ENCODE data around the gene KCNB1.

Gene KCNB1

DNA sequence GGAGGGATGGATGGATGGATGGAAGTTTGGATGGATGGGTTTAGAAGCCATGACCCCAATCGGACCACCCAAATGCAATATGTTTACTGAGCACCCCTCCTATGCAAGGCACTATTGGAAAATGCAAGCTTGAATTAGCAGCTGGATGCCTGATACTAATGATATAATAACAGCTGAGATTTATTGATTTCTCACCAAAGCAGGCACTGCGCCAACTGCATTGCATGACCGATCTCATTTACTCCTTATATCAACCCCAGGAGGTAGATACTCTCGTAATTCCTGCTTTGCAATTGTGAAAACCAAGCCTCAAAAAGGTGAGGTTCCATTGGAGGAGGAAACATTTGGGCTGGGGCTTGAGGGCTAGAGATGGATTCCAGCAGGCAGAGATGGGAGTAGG is 89.7 kb downstream of the KCNB1 start:
- DNase-seq (ENCODE audit: low read depth in 1 of 2, low spot score in 1 of 2) = no peak

DNA sequence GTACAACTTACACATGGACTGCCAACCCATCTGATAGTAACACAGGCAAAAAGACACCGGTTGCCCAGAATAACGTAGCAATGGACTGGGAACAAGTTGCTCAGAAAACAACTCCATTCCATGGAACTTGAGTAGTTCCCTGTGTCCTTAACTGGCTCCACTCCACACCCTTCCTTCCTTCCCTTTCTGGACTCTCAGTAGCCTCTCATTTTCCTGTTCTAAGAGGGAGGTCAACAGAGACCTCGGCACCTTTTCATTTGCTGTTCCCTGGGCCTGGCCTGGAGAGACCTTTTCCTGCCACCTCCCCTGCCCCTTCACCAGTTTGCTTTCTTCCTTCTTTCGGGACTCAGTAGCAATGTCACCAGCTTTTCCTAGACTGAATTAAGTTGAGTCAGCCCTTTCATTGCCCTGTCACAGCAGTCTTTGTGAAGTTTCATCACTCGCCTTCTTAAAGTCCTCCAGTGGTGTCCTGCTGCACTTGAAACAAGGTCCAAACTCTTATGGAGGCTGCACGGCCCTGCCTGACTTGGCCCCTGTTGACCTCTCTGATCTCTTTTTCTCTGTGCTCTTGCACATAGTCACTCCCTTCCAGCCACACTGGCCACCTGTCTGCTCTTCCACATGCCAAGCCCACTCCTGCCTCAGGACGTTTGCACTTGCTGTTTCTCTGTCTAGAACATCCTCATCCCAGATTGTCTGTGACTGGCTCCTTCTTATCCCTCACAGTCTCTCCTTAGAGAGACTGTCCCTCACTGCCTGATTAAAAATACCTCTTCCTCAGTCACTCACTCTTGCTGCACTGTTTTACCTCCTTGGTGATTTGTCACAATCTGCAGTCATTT is 90.8 kb downstream of the KCNB1 start:
- DNase-seq (ENCODE audit: low read depth in 1 of 2, low spot score in 1 of 2) = no peak

DNA sequence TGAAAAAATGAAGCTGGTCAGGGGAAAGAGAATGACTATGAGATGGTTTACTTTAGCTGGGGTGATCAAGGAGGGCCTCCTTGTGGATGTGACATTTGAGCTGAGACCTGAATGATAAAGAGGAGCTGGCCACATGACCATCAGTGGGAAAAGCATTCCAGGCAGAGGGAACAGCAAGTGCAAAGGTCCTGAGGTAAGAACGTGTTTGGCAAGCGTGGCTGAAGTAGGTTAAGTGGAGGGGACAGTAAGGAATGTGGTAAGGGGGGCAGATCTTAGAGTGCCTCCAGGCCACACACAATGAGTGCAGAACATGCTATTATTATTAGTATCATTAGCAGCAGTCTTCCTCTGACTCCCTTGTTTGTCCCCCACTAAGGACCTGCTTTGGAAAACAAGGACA is 92.6 kb downstream of the KCNB1 start:
- no peak for DNase-seq (ENCODE audit: low read depth in 1 of 2, low spot score in 1 of 2)

DNA sequence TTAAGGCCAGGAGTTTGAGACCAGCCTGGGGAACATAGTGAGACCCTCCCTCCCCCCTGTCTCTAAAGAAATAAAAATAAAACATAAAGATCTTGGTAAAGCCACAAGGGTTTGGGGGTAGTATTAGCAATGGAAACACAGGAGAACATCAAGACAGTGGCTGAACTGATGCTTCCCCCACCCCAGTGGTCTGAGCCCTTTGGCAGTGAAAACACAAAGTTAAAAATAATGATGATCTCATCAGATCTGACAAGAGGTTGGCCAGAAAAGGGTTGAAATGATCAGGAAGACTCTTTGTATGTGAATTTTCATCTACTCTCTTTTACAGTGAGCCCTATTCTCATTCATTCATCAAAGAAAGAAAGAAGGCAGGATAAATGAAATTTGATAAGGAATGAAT is 93.7 kb downstream of the KCNB1 start:
- no peak for DNase-seq (ENCODE audit: low read depth in 1 of 2, low spot score in 1 of 2)

DNA sequence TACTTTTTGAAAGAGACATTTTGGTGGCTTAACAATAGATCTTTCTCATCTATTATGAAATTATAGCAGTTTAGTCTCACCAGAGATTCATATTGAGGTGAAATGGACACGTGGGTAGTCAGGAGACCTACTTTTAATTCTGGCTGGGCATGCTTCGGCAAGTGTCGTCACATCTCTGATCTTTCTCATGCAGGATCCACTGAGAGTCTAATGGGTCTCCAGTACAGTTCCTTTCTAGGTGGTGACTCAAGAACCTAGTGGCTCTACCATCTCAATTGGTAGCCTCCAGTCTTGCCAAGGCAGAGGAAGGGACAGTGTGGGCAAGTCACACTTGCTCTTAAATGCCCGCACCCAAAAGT is 94.9 kb downstream of the KCNB1 start:
- no peak for DNase-seq (ENCODE audit: low read depth in 1 of 2, low spot score in 1 of 2)

DNA sequence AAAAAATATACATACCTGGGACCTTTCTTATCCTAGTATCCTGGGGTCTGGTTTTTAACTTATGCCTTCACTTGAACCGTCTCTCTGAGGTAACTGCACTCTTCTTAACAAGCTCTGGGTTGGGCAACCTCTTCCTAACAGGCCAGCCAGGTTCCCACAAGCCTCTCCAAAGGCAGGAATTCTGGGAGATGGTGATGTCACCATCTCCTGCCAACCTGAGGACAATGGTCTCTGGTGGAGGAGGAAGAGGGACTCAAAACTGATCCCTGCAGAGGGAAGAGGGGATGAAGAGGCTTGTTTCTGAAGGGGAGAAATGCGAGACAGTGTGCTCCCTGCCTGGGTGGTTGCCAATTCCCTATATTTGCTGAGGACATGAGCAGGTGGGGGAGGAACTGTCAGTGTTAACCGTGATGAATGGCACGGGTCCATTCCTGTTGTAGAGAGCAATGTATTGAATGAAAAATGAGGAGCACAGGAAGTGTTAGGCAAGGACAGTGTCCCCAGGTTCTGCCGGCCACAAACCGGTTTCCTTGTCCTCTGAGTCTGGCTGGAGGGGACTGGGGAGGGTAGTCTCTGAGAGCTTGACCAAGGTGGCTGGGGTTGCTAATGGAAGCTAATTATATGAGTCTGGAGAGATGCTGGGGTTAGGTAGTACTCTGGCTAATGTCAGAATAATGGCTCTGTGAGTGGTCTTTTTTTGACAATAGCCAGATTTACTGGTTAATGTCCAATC is 95.5 kb downstream of the KCNB1 start:
- DNase-seq (ENCODE audit: low read depth in 1 of 2, low spot score in 1 of 2) = no peak

DNA sequence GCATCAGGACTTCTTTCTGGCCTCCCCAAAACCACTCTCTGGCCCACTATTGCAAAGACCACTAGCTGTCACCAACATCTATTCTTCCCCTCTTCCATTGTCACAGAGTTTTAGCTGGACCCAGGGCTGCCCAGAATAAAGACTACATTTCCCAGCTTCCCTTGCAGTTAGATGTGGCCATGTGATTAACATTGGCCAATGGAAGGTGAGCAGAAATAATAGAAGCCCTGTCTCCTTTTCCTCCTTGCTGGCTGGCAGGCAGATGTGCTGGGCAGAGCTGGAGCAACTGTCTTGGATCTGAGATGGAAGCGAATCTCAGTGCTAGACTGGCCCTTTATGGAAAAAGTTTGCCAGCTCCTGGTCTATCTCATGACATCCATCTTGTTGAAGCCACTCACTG is 97.0 kb downstream of the KCNB1 start:
- no peak for DNase-seq (ENCODE audit: low read depth in 1 of 2, low spot score in 1 of 2)

DNA sequence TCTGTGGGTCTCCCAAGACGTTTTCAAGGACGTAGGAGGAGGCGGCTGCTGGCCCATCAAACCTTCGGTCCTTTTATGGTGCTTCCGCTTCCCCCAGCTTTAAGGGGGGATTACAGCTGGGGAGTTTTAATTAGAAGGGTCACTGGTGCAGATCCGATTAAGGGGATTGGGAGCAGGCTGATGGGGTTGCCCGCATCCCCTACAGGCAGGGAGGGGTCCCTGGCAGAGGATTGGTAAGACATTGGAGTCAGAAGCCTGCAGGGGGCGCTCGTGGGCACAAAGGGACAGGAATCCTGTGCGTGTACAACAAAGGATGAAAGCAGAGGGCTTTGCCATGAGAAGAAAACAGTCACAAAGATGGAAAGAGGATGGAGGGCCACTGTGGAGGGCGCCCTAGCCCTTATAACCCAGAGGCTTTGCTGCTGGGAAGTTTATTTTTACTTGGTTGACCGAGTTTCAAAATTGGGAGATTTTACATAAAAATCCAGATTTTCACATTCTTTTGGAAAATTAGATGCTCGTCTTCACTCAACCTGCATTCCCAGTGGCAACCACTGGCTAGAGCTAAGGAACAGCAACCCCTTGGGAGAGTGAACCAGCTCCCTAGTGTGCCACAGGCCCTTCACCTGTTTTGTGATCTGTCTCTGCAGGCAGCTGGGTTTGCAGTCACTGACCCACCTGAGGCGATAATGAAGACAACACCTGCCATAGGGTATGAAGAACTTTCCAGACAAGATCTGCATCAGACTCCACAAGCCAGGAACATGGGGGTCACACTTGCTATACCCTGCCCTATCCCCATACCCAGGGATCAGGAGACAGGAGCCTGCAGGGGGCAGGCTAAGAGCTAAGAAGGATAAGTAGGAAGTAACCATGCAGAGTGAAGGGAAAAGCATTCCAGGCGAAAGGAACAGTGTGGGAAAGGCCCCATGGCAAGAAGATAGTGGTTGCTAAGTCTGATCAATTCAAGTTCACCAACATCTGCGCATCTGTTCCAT is 97.7 kb downstream of the KCNB1 start:
- DNase-seq (ENCODE audit: low read depth in 1 of 2, low spot score in 1 of 2) = peak; percentile 19 to 21

DNA sequence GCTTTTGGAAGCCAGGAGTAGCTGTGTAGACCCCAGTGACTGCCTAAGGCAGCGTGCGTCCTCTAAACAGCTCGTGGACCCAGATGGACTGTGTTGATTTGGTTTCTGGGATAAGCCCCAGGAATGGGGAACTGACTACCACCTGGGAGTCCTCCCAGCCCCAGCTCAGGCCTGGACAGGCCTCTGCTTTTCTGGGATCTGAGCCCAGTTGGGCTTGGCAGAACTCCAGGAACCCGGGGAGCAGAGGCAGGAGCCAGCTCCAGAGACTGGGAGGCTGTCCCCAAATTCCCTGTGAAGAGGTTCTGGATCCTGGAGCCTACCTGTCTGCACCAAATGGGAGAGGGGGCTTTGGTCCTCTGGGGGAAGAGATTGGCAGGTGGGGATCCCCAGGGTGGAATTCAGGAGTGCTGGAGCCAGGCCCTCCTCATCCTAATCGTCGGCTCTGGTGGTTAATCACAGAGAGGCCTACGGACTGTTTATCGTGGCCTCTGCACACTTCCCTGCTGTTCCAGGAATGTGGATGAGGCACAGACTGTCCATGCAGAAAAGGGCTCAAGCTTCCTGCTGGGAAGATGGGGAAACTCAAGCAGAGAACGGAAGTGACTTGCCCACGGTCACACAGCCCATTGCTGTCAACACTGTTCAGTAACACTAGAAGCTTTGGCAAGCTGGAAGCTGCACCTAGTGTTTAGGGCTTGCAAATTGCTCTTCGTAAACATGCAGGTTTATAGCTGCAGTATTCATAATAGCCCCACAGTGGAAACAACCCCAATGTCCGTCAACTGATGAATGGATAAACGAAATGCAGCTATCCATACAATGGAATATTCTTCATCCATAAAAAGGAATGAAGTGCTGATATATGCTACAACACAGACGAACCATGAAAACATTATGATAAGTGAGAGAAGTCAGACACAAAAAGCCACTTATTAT is 100.6 kb downstream of the KCNB1 start:
- DNase-seq (ENCODE audit: low read depth in 1 of 2, low spot score in 1 of 2) = no peak

DNA sequence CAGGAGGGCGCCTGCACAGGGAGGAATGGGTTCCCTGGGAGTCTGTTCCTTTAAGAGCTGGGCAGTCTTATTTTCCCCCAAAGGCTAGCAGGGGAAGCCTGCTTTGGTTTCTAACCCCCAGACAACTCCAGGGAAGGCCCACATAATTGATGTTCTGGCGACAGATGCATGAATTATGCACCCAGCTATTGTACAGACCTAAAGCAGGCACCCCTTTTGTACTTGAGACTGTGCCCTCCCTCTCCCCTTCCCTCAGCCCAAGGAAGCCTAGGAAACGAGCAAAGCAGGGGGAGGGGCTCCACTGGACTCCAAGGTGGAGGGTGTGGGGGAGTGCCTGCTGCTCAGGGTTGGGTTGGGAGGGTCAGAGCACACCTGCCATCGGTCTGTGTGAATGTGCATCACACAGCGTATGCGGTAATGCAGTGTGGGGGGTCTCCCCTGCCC is 102.1 kb downstream of the KCNB1 start:
- DNase-seq (ENCODE audit: low read depth in 1 of 2, low spot score in 1 of 2) = no peak

DNA sequence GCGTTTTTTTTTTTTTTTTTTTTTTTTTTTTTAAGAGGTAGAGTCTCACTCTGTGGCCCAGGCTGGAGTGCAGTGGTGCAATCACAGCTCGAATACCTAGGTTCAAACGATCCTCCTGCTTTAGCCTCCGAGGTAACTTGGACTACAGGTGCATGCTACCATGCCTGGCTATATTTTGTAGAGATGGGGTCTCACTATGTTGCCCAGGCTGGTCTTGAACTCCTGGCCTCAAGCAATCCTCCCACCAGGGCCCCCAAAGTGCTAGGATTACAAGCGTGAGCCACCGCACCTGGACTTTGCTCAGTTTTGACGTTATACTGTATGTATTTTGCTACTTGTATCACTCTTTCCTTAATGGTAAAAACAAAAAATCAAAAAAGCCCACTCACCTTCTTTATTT is 103.1 kb downstream of the KCNB1 start:
- DNase-seq (ENCODE audit: low read depth in 1 of 2, low spot score in 1 of 2) = no peak

DNA sequence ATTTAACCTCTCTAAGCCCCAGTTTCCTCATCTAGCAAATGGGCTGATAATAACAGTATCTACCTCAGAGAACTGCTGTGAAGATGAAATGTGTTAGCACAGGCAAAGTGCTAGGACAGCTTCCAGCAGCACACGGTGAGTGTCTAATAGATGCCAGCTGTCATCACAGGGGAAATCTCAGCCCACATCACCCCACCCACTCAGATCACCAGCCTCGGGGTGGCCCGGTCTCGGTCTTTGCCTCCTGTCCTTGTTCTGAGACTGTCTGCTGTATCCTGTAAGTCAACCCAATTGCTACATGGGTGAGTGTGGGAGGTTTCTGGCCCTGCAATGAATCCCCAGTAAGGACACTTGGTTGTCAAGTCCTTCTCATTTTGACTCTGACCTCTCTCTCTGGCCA is 105.1 kb downstream of the KCNB1 start:
- DNase-seq (ENCODE audit: low read depth in 1 of 2, low spot score in 1 of 2) = no peak

DNA sequence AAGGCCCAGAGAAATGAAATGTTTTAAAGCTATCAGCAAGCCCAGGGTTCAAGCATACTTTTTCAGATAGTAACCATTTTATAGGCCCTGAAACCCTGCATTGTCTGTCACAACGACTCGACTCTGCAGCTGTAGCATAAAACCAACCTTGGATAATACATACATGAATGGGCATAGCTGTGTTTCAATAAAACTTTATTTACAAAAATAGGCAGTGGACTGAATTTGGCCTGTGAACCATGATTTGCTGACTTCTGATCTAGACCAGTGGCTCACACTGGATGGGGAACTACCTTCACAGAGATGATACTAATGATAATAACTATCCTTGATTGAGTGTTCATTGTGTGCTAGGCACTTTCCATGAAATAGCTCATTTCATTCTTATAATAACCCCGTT is 107.3 kb downstream of the KCNB1 start:
- no peak for DNase-seq (ENCODE audit: low read depth in 1 of 2, low spot score in 1 of 2)

DNA sequence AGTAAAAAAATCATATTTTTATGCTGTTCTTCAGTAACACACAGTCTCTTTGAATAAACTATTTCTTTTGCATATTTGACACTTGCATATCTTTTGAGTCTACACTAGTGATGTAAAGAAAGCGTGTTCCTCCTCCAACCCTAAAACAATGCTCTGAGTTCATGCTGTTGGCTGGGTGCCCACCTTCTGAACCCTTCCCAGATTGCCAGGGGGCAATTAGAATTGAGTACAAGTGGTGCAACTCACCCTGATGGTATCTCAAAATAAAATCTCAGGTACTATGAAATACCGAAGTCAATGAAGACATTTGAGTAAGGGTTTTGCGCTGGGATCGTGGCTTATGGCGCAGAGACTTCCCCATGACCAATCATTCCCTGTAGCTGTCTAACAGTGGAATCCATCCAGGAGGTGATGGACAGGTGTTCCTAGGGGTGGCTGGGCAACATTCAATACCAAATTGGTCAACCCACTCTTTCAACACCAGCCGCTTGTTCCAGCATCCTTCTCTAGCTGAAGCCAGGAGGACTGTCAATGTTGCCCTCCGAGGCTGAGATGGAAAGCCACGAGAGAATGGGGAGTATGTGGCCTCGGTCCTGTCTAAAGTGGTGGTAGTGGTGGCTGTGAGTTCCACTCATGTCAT is 110.3 kb downstream of the KCNB1 start:
- no peak for DNase-seq (ENCODE audit: low read depth in 1 of 2, low spot score in 1 of 2)

DNA sequence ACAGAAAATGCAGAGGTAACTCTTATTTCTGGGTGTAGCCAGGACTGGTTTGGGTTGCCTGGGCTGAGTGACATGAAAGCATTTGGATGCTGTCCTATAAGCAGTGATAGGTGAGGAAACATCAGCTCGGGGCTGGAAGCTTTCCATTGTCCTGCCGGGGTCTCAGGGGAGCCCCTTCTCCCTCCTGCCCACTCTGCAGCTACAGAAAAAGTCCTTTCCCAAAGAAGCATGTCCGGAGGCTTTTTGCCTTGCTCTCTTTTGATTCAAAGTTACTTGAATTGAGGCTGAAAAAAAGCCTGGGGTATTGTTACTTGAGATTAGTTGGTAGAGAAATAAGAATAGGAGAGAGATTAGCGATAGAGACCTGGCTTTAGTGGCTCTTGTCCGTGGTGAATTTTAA is 113.9 kb downstream of the KCNB1 start:
- no peak for DNase-seq (ENCODE audit: low read depth in 1 of 2, low spot score in 1 of 2)

DNA sequence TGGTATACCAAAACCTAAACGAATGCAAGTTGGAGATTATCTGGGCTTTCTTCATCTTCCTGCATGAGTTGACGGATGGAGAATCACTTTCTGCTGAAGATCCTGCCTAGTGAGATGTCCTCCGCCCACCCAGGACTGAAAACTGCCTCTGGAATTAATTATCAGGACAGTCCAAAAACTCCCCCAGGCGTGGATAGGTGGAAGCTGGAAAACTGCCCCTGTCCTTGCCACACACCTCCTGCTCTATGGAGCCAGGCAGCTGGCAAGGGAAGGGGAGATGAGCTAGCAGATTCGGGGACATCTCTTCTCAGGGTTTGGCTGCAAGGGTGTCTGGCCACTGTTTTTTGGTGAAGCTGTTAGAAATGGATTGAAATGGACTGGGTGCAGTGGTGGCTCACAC is 115.4 kb downstream of the KCNB1 start:
- DNase-seq (ENCODE audit: low read depth in 1 of 2, low spot score in 1 of 2) = no peak

DNA sequence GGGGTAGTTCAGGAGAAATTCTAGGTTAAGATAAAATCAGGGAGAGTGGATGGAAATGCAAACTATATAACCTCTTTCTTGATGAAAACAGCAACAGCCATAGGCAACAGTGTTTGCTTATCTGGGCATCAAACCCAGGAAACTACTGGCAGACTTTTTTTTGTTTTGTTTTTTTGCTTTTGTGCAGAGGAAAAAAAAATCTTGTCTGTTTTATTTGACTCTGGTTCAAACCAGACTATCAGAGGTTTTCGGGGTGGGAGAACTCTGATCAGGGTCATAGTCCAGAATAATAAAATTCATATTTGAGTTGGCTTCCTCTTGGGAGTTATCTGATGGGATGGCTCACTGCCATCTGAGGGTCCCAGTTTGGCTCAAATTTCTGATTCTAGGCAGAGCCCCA is 115.8 kb downstream of the KCNB1 start:
- no peak for DNase-seq (ENCODE audit: low read depth in 1 of 2, low spot score in 1 of 2)

DNA sequence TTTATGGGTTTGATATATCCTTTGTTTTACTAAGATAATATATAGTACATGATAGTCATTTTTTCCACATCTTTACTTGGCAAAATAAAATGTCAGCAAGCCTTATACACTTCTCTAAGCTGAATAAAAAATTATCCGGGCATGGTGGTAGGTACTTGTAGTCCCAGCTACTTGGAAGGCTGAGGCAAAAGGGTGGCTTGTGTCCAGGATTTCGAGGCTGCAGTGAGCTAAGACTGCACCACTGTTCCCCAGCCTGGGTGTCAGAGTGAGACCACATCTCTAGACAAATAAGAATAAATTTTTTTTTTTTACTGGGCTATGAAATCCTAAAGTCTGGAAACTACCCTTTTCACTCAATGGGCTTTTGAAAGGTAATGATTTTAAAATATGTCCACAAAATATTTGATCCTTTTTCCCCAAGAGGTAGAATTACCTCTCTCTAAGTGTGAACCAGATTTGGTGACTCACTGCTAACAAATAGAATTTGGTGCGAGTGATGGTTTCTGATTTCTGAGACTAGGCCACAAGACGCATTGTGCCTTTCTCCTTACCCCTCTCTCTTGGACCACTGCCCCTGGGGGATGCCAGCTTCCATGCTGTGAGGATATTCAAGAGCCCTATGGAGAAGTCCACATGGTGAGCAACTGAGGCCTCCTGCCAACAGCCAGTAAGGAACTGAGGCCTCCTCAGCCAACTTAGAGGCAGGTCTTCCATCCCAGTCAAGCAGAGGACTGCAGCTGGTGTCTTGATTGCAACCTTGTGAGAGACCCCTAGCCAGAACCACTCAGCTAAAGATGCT is 120.4 kb downstream of the KCNB1 start:
- DNase-seq (ENCODE audit: low read depth in 1 of 2, low spot score in 1 of 2) = no peak

Data from activated T-helper 1 cell treated with anti-CD3 and anti-CD28 coated beads, Interleukin-2, amount 50 U/mL, for 16 hours (primary cell).